ENCODE measurements around the gene MTF2.

Gene MTF2

GRCh38 chr1:93093332-93094006 lies 14.4 kb downstream of the MTF2 start:
- no peak for DNase-seq
- no peaks in the 10 kb centered on the region for H3K9me3 ChIP-seq
- H3K4me1 ChIP-seq: no peaks in the 10 kb centered on the region
- no peak for TF ChIP-seq CTCF (IDR thresholded peaks at IDR 0.05; ENCODE audit: low read depth, low read length)
- no peaks in the 10 kb centered on the region for H3K36me3 ChIP-seq
- H3K4me3 ChIP-seq (ENCODE audit: low read depth, low read length): no peak overlapping the region
- no peaks in the 10 kb centered on the region for H3K27me3 ChIP-seq

- DNase-seq: no peak
- Histone ChIP-seq H3K27me3 (no peaks in the 10 kb centered on the region), H3K9me3 (no peaks in the 10 kb centered on the region), H3K4me1 (no peaks in the 10 kb centered on the region), H3K4me3 (ENCODE audit: low read depth, low read length) (no peak overlapping the region), H3K36me3 (no peaks in the 10 kb centered on the region)
- no peak for TF ChIP-seq CTCF (IDR thresholded peaks at IDR 0.05; ENCODE audit: low read depth, low read length)
Observed at GRCh38 chr1:93095804-93096585, 16.9 kb downstream of the MTF2 start.

- no peaks in the 10 kb centered on the region for H3K27me3 ChIP-seq
- DNase-seq: no peak
- H3K4me1 ChIP-seq: no peaks in the 10 kb centered on the region
- no peaks in the 10 kb centered on the region for H3K36me3 ChIP-seq
- TF ChIP-seq CTCF (IDR thresholded peaks at IDR 0.05; ENCODE audit: low read depth, low read length): no peak
- no peak overlapping the region for H3K4me3 ChIP-seq (ENCODE audit: low read depth, low read length)
- H3K9me3 ChIP-seq: no peaks in the 10 kb centered on the region
Observed at GRCh38 chr1:93102142-93102541, 23.1 kb downstream of the MTF2 start.

- Histone ChIP-seq H3K9me3 (no peaks in the 10 kb centered on the region), H3K36me3 (no peaks in the 10 kb centered on the region), H3K4me3 (ENCODE audit: low read depth, low read length) (no peak overlapping the region)
Observed at GRCh38 chr1:93106226-93106625, 27.1 kb downstream of the MTF2 start.

GRCh38 chr1:93107395-93107794 lies 28.3 kb downstream of the MTF2 start:
- no peak for TF ChIP-seq CTCF (IDR thresholded peaks at IDR 0.05; ENCODE audit: low read depth, low read length)
- no peaks in the 10 kb centered on the region for H3K36me3 ChIP-seq
- H3K4me3 ChIP-seq (ENCODE audit: low read depth, low read length): no peak overlapping the region
- H3K4me1 ChIP-seq: no peaks in the 10 kb centered on the region
- H3K27me3 ChIP-seq: no peaks in the 10 kb centered on the region
- DNase-seq: no peak
- H3K9me3 ChIP-seq: no peaks in the 10 kb centered on the region

More at GRCh38 chr1:93106226-93106625, 27.1 kb downstream of the MTF2 start:
- Histone ChIP-seq H3K4me1 (no peaks in the 10 kb centered on the region), H3K27me3 (no peaks in the 10 kb centered on the region)
- DNase-seq: no peak
- no peak for TF ChIP-seq CTCF (IDR thresholded peaks at IDR 0.05; ENCODE audit: low read depth, low read length)

- no peak for DNase-seq
- no peaks in the 10 kb centered on the region for H3K4me1 ChIP-seq
- no peaks in the 10 kb centered on the region for H3K9me3 ChIP-seq
- no peaks in the 10 kb centered on the region for H3K27me3 ChIP-seq
- no peaks in the 10 kb centered on the region for H3K36me3 ChIP-seq
- no peak for TF ChIP-seq CTCF (IDR thresholded peaks at IDR 0.05; ENCODE audit: low read depth, low read length)
- no peak overlapping the region for H3K4me3 ChIP-seq (ENCODE audit: low read depth, low read length)
Observed at GRCh38 chr1:93108335-93108734, 29.3 kb downstream of the MTF2 start.
